HG03565 (cell line): ENCODE measurements around the gene C19orf67.

ENCODE experiments used
- ATAC-seq: cut with Tn5 transposase; IDR thresholded peaks from one replicate; pipeline ENCODE4 v1.9.1; 2021; ENCODE audit warnings: mild to moderate bottlenecking, moderate library complexity; ENCODE audit not compliant: unreplicated experiment

Gene C19orf67

DNA sequence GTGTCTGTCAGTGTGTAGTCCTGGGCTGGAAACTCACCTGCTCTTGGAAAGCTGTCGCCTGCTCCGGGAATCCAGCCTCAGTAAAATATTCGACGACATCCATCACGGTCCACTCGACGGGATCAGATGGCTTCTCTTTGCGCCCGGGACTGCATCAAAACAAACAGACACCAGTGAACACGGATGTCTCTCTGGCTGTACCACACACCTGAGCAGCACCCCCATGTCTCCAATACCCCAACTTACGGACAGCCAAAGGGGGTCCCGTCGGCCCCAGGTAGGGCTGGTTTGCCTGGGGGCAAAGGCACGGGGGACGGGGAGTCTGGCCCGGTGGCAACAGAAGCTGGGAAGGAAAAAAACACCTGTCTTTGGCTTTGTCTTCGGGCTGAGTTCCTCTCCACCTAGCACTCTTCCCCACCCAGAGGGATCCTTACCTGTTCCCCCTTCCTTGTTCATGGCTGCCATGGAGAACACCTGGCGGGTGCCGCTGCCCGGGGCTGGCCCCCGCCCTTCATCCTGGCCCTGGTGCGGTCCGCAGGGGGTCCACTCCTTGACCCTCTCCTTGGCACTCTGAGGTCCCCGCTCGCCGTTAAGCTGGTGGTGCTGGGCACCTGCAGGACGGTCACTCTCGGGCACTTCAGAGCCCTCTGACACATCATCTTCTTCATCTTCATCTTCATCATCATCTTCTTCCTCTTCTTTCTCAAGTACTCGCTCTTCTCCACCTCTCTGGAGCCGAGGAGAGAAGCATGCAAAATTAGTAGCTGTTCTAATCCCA, 3.2 kb upstream of the C19orf67 start:
- ATAC-seq = no peak

DNA sequence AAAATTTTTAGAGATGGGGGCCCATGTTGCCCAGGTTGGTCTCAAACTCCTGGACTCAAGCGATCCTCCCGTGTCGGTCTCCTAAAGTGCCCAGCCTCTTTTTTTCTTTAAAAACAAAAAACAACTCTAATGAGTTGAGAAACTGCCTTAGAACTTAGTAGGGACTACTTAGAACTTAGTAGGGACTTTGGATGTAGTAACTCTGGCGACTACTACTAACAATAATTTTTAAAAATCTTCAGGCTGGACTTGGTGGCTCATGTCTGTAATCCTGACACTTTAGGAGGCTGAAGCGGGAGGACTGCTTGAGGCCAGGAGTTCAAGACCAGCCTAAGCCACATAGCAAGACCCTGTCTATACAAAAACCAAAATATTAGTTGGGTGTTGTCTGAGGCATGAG, 515 bp upstream of the C19orf67 start:
- no peak for ATAC-seq

DNA sequence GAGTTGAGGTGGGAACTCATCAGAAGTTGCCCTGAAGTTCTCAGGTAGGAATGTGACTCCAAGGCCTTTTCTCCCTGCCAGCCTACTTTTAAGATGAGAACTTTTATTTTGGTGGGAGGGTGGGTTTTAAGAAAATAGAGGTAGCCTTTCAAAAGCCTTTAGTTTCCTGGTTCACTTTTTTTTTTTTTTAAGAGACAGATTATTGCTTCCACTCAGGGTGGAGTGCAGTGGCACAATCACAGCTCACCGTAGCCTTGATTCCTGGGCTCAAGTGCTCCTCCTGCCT, 3.0 kb downstream of the C19orf67 start:
- ATAC-seq = no peak

DNA sequence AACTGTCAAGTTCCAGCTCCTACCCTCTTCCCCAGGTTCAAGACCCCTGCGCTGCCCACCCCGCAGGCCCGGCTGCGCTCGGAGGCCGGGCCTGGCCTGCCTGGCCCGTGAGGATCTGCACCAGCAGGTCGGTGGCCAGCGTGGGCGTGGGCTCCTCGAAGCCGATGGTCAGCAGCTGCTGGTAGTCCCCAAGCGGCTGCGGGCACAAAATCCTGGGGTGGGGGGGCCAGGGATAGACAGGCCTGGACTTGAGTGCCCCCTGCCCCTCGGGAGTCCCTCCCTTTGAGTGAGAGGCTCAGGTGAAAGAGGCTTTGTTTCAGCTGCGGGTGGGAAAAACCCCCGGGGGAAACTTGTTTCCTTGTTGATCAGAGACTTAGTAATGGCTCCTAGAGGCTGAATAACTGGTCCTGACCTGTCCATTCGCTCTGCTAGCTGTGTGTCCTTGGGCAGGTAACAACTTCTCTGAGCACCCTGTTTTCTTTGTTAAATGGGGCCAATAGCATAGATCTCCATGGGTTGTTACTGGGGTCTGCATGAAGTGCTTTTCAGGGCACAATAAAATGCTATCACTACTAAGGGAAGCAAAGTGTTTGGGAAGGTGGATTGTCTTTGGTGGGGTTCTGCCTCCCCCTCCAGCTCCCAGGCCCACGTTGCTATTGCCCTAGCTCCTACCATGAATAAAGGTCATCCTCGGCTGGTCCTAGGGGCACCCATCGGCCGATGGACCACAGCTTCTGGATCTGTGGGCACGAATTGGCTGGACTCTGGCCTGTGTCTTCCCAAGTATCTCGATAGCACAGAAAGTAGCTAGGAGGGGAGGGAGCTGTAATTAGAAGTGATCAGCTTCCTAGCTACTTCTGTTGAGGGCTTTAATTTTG, 3.5 kb downstream of the C19orf67 start:
- no peak for ATAC-seq

DNA sequence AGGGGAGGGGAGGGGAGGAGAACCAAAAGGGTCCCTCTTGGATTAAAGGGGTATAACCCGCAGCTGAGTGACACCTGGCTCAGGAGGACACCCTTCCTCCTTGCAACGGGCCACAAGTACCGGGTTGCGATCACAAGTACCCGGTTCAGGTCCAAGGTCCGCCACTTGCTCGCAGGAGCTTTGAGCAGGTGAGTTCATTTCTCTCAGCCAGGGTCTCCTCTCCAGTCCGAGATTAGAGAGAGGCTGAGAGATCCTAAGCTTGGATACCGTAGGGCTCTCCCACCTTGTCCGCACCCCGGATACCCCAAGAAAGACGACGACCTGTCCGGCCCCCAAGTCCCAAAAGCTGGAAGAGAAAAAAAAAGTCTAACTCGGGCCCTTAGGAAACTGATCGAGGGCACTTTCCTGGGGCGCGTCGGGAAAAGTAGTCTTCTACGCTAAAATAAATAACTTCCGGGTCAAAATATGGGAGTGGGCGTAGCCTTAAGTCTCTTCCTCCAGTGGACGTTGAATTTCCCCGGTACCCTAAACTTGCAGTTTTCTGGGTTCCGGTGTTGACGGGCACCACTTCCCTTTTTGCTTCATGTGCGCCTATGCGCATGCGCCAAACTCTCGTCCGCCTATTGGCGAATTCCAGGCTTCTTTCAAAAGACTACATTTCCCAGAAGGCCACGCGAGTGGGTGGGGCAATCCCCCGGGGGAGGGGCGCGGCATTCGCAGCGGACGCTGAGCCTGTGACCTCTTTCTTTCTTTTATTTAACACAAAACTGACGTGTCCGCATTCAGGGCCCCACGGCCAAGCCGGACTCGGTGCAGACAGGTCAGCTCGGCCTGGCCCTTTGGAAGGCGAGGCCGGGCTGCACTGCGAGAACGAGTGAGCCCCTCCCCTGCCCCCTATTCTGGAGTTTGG, 4.4 kb downstream of the C19orf67 start:
- peak; percentile 86 for ATAC-seq

DNA sequence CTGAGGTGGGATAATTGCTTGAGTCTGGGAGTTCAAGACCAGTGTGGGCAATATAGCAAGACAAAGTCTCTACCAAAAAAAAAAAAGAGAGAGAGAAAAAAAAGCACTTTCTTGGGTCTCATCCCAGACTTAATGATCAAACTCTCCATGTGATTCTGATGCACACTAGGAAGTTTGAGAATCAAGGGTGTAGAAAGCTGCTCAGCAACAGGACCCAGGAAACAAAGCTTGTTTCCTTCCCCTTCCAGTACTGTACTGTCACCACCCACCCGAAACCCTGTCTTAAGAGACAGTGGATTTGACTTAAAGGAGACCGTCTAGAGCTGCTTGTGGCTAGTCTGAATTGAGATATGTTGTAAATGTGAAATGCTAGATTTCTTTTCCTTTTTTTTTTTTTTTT, 7.2 kb downstream of the C19orf67 start:
- ATAC-seq = no peak

DNA sequence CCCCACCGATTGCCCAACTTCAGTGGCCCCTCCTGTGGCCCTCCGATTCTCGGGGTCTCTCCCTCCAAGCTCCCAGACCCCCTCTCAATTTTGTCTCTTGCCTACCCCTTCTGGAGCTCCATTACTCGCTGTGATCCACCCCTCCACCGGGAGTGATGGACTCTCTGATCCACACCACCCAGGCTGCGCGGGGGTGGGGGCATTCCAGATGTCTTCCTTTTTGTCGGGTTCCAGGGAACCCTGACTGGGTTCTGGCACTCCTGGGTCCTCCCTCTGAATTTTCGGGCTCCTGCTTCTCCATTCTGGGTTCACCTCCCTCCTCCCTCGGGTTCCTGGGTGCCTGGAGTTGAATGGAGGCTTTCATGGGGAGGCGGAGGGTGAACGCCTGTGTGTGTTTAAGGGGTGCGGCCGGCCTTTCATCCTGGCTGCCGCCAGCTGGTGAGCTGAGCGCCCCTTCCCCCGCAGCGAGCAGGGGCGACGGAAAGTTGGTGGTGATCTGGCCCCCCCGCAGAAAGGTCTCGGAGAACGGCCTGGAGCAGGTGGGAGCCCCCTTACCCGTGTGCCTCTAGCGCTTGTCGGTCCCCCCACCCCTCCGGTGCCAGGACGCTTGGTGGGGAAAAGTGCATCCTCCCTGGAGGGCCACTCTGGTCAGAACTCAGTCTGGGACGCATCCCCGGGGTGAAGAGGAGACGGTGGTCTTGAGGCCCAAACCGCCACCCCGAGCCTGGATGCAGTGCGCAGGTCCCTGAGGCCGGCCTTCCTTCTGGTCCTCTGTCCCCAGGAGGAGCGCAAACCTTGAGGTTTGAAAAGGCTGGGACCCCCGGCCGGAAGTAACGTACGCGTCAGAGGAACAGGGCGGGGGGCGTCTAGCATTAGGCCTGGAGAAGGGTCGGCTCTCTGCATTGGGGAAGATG, 11.4 kb downstream of the C19orf67 start:
- no peak for ATAC-seq

DNA sequence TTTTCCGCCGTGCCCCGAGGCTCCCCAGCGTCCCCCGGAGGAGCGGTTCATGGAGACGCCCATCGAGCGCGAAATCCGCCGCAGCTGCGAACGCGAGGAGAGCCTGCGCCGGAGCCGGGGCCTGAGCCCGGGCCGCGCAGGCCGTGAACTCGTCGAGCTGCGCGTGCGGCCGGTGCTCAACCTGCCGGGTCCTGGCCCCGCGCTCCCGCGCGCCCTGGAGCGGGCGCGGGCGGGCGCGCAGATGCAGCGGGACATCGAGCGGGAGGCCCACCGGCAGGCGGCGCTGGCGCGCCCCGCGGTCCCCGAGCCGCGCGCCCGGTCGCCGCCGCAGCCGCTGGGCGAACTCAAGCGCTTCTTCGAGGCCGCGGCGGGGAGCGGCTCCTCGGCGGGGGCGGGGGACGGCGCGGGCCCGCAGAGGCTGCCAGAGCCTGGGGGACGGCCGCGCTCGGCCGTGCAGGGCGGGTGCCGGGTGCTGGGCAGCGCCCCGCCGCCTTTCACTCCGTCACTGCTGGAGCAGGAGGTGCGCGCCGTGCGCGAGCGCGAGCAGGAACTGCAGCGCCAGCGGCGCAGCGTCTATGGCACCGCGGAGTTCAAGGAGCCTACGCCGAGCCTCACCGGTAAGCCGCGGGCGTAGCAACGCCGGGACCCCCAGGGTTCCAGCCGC, 12.2 kb downstream of the C19orf67 start:
- peak; percentile 50 for ATAC-seq

DNA sequence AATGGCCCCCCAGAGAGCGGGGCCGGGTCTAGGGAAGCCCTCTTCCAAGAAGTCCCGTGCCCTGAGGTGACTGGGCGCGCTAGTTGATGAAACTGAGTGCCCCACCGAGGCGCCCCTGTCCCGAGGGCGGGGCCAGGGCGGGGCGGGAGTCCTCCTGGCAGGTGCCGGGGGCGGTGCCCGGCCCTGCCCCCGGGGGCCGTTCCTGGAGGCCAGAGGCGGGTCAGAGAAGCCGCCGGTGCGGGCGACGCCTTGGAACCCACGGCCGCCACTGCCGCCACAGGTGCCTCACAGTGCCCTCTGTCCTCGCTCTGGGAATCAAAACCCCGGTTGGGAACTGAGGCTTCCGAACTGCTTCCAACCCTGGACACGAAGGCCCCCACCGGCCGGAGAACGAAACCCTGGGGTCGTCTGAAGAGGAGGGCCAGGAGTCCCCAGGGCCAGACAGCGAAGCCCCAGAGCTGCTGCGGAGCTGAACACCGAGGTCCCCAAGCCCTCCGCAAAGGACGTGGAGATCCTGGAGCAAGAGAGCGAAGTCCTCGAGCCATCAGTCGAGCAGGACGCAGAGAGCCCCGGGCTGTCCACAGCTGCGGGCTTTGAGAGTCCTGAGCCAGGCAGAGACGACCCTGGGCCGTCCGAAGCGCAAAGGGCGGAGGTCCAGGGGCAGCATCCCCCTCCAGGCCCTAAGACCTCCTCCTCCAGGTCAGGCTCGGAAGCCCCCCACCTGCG, 12.9 kb downstream of the C19orf67 start, which contains the start of gene MISP3:
MISP3 (plus strand) TSS at position 252 of the 726 bp plus-strand sequence. CDS start 524 bp downstream, outside the sequence.
- no peak for ATAC-seq

DNA sequence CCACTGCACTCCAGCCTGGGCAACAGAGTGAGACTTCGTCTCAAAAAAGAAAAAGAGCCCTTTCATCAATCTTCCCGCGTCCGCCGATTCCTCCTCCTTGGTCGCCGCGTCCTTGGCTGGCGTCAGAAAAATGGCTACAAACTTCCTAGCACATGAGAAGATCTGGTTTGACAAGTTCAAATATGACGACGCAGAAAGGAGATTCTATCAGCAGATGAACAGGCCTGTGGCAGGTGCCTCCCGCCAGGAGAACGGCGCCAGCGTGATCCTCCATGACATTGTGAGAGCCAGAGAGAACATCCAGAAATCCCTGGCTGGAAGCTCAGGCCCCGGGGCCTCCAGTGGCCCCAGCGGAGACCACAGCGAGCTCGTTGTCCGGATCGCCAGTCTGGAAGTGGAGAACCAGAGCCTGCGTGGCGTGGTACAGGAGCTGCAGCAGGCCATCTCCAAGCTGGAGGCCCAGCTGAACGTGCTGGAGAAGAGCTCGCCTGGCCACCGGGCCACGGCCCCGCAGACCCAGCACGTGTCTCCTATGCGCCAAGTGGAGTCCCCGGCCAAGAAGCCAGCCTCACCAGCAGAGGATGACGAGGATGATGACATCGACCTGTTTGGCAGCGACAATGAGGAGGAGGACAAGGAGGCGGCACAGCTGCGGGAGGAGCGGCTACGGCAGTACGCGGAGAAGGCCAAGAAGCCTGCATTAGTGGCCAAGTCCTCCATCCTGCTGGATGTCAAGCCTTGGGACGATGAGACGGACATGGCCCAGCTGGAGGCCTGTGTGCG, 15.1 kb downstream of the C19orf67 start:
- no peak for ATAC-seq

DNA sequence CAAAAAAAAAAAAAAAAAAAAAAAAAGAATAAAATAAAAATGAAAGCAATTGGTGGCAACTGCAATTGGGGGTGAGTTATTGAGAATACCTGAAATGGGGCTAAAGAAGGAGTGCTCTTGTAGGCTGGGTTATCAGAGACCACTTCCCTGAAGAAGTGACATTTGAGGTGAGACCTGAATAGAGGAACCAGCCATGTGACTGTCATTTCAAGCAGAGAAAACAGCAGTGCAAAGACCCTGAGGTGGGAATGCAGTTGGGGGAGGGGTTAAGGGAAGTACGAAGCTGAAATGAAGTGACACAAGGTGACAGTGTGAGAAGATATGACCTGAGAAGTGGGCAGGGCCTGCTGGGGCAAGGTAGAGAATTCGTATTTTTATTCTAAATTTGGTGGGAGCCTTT, 19.4 kb downstream of the C19orf67 start:
- no peak for ATAC-seq

DNA sequence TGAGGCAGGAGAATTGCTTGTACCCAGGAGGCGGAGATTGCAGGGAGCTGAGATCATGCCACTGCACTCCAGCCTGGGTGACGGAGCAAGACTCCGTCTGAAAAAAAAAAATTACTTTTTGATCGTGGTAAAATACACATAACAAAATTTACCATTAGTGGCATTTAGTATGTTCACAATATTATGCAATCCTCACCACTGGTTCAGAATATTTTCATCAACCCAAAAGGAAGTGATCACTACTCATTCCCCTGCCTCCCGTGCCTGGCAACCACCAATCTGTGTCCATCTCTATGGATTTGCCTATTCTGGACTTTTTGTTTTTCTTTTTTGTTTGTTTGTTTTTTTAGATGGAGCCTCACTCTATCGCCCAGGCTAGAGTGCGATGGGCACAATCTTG, 22.5 kb downstream of the C19orf67 start:
- no peak for ATAC-seq

DNA sequence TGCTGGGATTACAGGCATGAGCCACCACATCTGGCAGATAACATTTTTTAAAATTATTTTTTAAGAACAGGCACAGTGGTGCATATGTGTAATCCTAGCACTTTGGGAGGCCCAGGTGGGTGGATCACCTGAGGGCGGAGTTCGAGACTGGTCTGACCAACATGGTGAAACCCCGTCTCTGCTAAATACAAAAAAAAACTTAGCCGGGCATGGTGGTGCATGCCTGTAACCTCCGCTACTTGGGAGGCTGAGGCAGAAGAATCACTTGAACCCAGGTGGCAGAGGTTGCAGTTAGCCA, 23.1 kb downstream of the C19orf67 start:
- no peak for ATAC-seq

DNA sequence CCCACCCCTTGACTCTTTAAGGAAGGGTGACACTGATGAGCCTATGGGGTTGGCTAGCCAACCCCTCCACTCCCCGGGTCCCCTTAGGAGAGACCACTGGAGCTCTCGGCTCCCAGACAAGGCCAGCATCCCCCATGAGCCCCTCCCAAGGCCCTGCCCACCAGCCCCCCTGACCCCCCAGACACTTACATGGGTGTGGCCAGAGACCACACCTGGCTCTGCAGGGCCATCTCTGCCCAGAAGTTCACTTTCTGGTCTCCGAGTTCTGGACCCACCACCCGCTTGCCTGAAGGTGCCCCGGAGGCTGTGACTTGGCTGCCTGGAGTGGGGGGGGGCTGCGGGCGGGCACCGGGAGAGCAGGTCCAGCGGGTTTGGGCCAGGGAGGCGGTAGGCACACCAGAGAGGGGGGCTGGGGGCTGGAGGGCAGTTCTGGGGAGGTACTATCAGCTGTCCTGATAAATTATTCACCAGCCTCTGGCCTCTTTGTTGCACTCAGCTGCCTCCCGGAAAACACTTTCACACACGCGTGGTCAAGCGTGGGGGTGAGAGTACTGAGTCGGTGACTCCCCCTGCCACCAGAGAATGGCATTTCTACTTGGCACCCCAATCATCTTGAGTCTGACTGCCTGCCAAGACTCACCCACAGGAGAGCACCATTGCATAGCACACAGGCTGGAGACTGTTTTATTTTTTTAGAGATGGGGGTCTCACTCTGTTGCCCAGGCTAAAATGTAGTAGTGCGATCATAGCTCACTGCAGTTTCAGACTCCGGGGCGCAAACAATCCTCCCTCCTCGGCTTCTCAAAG, 23.6 kb downstream of the C19orf67 start, which contains the start of gene PALM3:
PALM3 (minus strand) TSS at position 326 of the 807 bp plus-strand sequence; CDS start at position 230, 96 bp downstream.
- no peak for ATAC-seq

DNA sequence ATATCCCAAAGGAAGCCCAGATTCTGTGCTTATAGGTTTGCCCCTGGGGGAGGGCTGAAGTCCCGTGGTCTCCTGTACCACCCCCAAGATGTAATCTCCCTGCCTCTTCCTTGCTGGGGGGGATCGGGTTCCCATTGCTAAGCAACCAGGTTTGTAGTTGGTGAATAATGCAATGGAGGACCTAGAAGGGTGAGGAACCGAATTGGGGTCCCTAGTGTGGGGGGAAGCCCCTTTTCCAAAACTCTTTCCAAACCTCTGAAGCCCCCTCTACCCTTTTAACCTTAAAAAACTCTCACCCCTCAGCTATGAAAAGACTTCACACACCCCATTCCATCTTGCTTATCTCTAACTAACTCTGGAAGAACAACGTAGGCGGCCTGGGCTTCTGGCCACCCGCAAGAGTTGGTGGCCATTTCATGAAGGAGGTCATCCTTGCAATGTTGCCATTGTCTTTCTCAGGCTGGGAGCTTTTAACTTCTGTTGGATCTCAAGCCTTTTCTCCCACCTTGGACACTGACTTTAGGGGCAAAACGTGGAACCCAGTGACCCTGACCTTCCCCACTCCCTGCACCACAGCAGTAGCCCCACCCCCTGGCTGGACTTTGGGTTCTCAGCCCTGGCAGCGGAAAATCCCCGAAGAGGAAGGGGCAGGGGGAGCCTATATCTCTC, 24.4 kb downstream of the C19orf67 start:
- no peak for ATAC-seq

DNA sequence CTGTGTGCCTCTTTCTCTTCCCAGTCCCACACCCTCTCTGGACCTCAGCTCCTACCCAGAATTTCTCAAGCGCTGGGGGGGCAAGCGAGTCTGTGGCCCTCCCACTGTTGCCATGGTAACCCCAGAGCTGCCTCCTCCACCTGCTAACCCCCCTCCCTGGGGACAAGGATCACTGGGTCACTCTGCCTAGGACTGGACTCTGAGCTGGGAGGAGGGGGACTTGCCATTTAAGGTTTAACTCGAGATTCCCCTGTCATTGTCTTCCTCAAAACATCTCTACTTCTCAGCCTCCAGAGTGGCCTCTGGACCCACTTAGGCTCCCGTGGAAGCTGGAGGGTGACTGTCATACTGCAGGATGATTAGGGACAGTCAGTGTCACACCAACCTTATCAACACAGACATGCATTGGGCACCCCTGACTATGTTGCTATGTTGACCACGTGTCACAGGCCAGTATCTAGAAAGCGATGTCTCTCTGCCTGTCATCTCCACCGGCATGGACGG, 25.9 kb downstream of the C19orf67 start:
- no peak for ATAC-seq

DNA sequence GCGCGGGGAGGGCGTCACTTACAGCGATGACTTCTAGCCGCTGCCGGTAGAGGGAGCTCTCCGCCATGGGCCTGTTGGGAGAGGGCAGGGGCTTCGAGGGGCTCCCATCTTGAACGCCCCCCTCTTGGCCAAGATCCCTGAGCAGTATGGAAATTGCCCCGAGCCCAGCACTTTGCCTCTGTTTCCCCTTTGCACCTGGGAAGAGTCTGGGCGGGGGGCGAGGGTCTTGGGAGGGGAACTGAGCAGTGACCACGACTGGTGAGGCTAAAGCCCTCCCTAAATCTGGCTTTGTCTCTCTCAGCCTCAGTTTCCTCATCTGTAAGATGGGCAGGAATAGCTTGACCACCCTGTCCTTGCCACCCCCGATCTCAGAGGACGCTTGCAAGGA, 26.5 kb downstream of the C19orf67 start:
- ATAC-seq = no peak
